Measurements from ENCODE around the gene FGF10. TPM values are rescaled to one million over a fixed set of nuclear protein-coding genes. Genes with fewer than 3 reads are reported as not detected.
A peak's percentile ranks its signal among the peaks of the same experiment; 100 is the strongest.

Gene FGF10
- total RNA-seq (2021; ENCODE audit: unreplicated experiment) (not detected), Bru-seq, nascent RNA (percentile 1 among the genes with signal in this experiment), BruChase-seq, experiment 1, labeled RNA remaining after a 2-hour chase (percentile 2 among the genes with signal in this experiment), BruChase-seq, experiment 2, labeled RNA remaining after a 6-hour chase (not detected)
- not detected for polyA plus RNA-seq (2012; ENCODE audit: insufficient read length)
- long read RNA-seq, result 0 reads

GRCh38 chr5:44389090-44389822 is at the start of gene FGF10:
Gene FGF10, minus strand, starts transcription at chr5:44389420. Its CDS starts 738 bp downstream, at chr5:44388682.
- no TSS peak for BruUV-seq (replicated peaks)
- DNase-seq (ENCODE audit: low read depth, low spot score), result no peak
- peaks cover 3% of the 10 kb centered on the region; the same call in 1 of the 2 replicates for H3K36me3 ChIP-seq (ENCODE audit: control insufficient read depth, insufficient read depth, low read length)
- POLR2A ChIA-PET, result no interaction called here
- in situ Hi-C loops (cut with HindIII; ENCODE audit: low pct_unique_long_range_greater_than_20kb, low sequenced_read_pairs) (no loop called here), intact Hi-C loops (cut with micrococcal nuclease; ENCODE audit: unreplicated experiment) (no loop called here)
- H3K27ac ChIP-seq (ENCODE audit: low read length), result no peak within 1 kb of the TSS
- H3K4me3 ChIP-seq (ENCODE audit: low read depth in 2 of 2, low read length in 2 of 2), result peak within 1 kb of the TSS; percentile 25 to 50
- H3K9me3 ChIP-seq (ENCODE audit: control insufficient read depth, insufficient read depth, low read depth, low read length), result no peaks in the 10 kb centered on the region
- H3K27me3 ChIP-seq (ENCODE audit: control insufficient read depth, insufficient read depth, low read length), result peaks cover 28% of the 10 kb centered on the region
- ATAC-seq, result peak; percentile 73
- CTCF ChIA-PET, result no interaction called here
- peaks cover 10% of the 10 kb centered on the region for H3K4me1 ChIP-seq (ENCODE audit: control insufficient read depth, insufficient read depth, low read length)
- TF ChIP-seq POLR2AphosphoS5 (IDR thresholded peaks at IDR 0.05; ENCODE audit: low read depth, low read length) (no peak), TCF7L2 (IDR thresholded peaks at IDR 0.05; ENCODE audit: low read depth, low read length) (no peak), REST (IDR thresholded peaks at IDR 0.05; ENCODE audit: insufficient read depth in 1 of 2, low read depth in 2 of 2, low read length in 1 of 2) (no peak), CTCF (IDR thresholded peaks at IDR 0.05) (no peak), SIN3A (IDR thresholded peaks at IDR 0.05; ENCODE audit: borderline replicate concordance, insufficient read depth, low read depth, low read length) (no peak)

GRCh38 chr5:44426944-44427343 is 37.7 kb upstream of the FGF10 start:
- intact Hi-C loops (cut with micrococcal nuclease; ENCODE audit: unreplicated experiment) (no loop called here), in situ Hi-C loops (cut with HindIII; ENCODE audit: low pct_unique_long_range_greater_than_20kb, low sequenced_read_pairs) (no loop called here)
- ATAC-seq, result no peak
- no TSS peak for BruUV-seq (replicated peaks)
- H3K9me3 ChIP-seq (ENCODE audit: control insufficient read depth, insufficient read depth, low read depth, low read length), result no peaks in the 10 kb centered on the region; the same call in 1 of the 2 replicates
- no peak overlapping the region for H3K4me3 ChIP-seq (ENCODE audit: low read depth in 2 of 2, low read length in 2 of 2)
- no peak for TF ChIP-seq SIN3A (IDR thresholded peaks at IDR 0.05; ENCODE audit: borderline replicate concordance, insufficient read depth, low read depth, low read length)
- no peak for TF ChIP-seq TCF7L2 (IDR thresholded peaks at IDR 0.05; ENCODE audit: low read depth, low read length)
- TF ChIP-seq POLR2AphosphoS5 (IDR thresholded peaks at IDR 0.05; ENCODE audit: low read depth, low read length), result no peak
- no peak for TF ChIP-seq CTCF (IDR thresholded peaks at IDR 0.05)
- no peak for TF ChIP-seq REST (IDR thresholded peaks at IDR 0.05; ENCODE audit: insufficient read depth in 1 of 2, low read depth in 2 of 2, low read length in 1 of 2)
- no peaks in the 10 kb centered on the region for H3K27me3 ChIP-seq (ENCODE audit: control insufficient read depth, insufficient read depth, low read length)
- H3K27ac ChIP-seq (ENCODE audit: low read length), result no peak overlapping the region
- H3K4me1 ChIP-seq (ENCODE audit: control insufficient read depth, insufficient read depth, low read length), result no peaks in the 10 kb centered on the region
- CTCF ChIA-PET, result no interaction called here
- no peak for DNase-seq (ENCODE audit: low read depth, low spot score)
- POLR2A ChIA-PET, result interaction anchor here (0.7 kb wide), 1 partner anchor 355 kb away, joined by 5 read pairs; no protein-coding TSS in a partner anchor
- H3K36me3 ChIP-seq (ENCODE audit: control insufficient read depth, insufficient read depth, low read length), result no peaks in the 10 kb centered on the region

Data from Panc1 (cell line).